Ovary (tissue), 3 donors: ENCODE measurements around the gene SET.

Experiments used
- CTCF ChIP-seq, 3 donors: fragments of 450-650 bp in 2 of 3; fragments of 200-600 bp in 1 of 3; IDR thresholded peaks; one replicate each; pipeline versions ENCODE4 v1.5.1 to v1.8.0; 2016 to 2022; ENCODE audit warnings: antibody characterized with exemption in 3 of 3, mild to moderate bottlenecking in 1 of 3
- POLR2A ChIP-seq: fragments of 450-650 bp; IDR thresholded peaks from one replicate; pipeline ENCODE4 v1.6.1; 2017; ENCODE audit warnings: antibody characterized with exemption, mild to moderate bottlenecking, moderate library complexity
- donor health status: DM: no; HTN: no; CAD: no.

- no peak for TF ChIP-seq CTCF (IDR thresholded peaks at IDR 0.05)
- TF ChIP-seq POLR2A, result no peak
Observed at GRCh38 chr9:128684065-128684324, 5.0 kb upstream of the SET start.
